NCI-H510A treated with DMSO at 0.1 percent for 48 hours (cell line): ENCODE results near the gene MED27.

Source experiments
- DNase-seq: peaks from one replicate; lab custom pipeline; 2025; lab: John Stamatoyannopoulos, UW

The MED27 gene

GRCh38 chr9:132079391-132080091 is at the start of gene MED27:
TSS of gene MED27 (minus strand) at chr9:132079867. CDS start at chr9:132079844, 23 bp downstream.
- peak; percentile 88 for DNase-seq

GRCh38 chr9:132127888-132128534 is 48.3 kb upstream of the MED27 start:
- no peak for DNase-seq

- no peak for DNase-seq
Observed at GRCh38 chr9:132126680-132127236, 47.1 kb upstream of the MED27 start.

GRCh38 chr9:132125944-132126679 is 46.4 kb upstream of the MED27 start:
- DNase-seq: peak; percentile 56

GRCh38 chr9:132125361-132125760 is 45.7 kb upstream of the MED27 start:
- DNase-seq: peak; percentile 50

GRCh38 chr9:132124800-132125199 is 45.1 kb upstream of the MED27 start:
- DNase-seq: no peak

- DNase-seq: no peak
Observed at GRCh38 chr9:132121021-132121420, 41.4 kb upstream of the MED27 start.

- no peak for DNase-seq
Observed at GRCh38 chr9:132117694-132118093, 38.0 kb upstream of the MED27 start.

- DNase-seq: no peak
Observed at GRCh38 chr9:132116583-132116982, 36.9 kb upstream of the MED27 start.

- DNase-seq: no peak
Observed at GRCh38 chr9:132114102-132114707, 34.5 kb upstream of the MED27 start.

- DNase-seq: no peak
Observed at GRCh38 chr9:132109291-132109690, 29.6 kb upstream of the MED27 start.

GRCh38 chr9:132108728-132109127 is 29.1 kb upstream of the MED27 start:
- no peak for DNase-seq

GRCh38 chr9:132099741-132100407 is 20.2 kb upstream of the MED27 start:
- DNase-seq: no peak

GRCh38 chr9:132099167-132099566 is 19.5 kb upstream of the MED27 start:
- DNase-seq: no peak

GRCh38 chr9:132094314-132094791 is 14.7 kb upstream of the MED27 start:
- no peak for DNase-seq

GRCh38 chr9:132090771-132091170 is 11.1 kb upstream of the MED27 start:
- no peak for DNase-seq

GRCh38 chr9:132087438-132088030 is 7.9 kb upstream of the MED27 start:
- DNase-seq: no peak

- no peak for DNase-seq
Observed at GRCh38 chr9:132082188-132082587, 2.5 kb upstream of the MED27 start.

GRCh38 chr9:132078699-132079356 is 839 bp downstream of the MED27 start:
- no peak for DNase-seq

GRCh38 chr9:132077881-132078698 is 1.6 kb downstream of the MED27 start:
- DNase-seq: peak; percentile 80
